ENCODE measurements around the gene ZFP3.
"Not testable (repeated sequence)": the region's sequence is repeated elsewhere in the genome, so short reads cannot be mapped to it uniquely, and the experiment has no call there.

The ZFP3 gene

DNA sequence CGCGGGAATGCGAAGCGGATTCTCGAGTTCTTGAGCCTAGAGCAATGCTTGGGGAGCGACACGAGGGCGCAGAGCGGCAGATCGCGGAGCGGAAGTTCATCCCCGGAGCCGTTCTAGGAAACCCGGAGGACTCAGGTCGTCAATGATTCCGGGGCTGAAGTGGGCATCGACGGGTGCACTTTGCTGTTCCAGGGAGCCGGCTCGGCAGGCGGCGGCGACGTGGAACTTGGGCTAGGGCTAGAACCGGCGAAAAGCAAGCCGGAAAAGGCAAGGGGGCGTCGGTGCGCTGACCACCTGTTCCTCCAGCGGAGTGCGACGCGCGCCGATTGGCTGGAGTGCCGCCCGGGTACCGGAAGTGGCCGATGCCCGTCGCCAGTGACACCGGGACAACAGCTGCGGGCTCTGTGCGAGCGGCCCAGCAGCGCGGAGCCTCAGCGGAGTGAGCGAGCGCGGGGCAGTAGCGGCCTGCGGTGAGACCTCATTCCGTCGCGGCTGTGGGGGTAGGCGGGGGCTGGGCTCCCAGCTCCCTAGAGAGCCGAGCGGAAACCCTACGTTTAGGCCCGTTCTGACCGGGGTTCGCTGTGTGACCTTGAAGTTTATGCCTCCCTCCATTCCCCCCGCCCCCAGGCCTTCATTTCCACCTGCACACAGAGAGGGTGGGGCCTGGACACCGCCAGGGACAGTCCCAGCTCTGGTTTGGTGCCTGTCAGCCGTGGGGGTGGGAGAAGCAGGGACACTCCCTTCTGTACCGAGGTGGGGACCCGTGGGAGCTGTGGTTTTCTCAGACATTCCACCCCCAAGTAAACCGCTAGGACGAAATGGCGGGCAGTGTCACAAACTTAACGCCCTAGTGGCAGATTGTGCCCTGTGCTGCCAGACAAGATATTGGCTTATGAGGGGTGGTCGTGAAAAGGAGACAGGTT, at the start of gene ZFP3:
ZFP3 (plus strand) TSS at position 362 of the 923 bp plus-strand sequence. CDS start 13,038 bp downstream, outside the sequence.
- peak; percentile 98 for DNase-seq

DNA sequence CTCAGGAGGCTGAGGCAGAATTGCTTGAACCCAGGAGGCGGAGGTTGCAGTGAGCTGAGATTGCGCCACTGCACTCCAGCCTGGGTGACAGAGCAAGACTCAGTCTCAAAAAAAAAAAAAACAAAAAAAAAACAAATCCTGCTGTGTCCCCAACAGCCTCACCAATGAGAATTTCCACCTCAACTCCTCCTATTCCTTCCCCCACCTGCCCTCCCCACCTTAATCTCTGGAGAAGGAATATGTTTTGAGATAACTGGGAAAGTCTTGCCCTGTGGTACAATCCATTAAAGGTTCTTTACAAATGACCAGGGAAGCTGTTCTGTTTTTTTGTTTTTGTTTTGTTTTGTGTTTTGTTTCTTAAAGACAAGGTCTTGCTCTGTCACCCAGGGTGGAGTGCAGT, 48.1 kb upstream of the ZFP3 start:
- DNase-seq, result not testable (repeated sequence)

DNA sequence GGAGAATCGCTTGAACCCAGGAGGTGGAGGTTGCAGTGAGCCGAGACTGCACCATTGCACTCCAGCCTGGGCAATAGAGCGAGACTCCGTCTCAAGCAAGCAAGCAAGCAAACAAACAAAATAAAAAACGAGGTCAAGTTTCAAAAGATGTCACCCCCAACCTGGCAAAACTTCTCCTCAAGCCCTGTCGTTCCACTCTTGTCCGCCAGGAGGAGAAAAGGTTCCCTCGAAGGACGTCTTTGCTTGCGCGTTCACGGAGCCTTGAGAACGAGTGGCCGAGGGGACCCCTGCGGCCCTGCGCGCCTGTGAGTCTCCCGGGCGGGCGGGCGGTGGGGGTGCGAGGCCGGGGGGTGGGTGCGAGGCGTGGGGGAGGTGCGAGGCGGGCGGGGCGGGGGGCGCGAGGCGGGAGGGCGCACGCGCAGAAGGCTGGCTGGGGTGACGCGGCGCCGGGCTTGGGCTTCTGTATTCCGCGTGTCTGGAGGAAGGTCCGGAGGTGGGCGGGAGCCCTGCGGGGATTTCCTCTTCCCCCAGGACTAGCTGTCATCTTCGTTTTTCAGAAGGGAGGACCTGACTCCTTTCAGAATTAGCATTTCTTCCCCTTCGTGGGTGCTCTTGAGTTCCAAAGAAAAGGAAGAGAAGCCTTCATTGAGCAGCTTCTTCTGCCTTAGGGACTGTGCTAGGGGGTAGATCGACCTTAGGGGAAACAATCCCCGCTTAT, 46.7 kb upstream of the ZFP3 start:
- DNase-seq, result peak; percentile 77

DNA sequence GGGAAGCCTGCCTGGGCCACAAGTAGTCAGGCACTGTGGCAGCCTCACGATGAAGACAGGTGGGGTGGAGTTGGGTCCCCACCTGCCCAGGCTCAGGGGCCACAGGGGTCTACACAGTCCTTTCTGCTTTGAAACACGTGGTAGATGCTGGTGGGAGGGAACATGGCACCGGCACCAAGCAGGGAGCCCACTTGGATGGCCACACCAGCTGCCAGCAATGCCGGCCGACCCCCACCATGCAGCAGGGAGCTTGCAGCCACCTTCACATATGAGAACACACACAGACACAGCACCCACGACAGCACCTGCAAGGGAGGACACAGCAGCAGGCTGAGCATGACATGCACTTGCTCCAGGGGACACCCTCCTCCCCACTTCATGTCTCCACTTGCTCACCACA, 45.4 kb upstream of the ZFP3 start:
- DNase-seq, result no peak

DNA sequence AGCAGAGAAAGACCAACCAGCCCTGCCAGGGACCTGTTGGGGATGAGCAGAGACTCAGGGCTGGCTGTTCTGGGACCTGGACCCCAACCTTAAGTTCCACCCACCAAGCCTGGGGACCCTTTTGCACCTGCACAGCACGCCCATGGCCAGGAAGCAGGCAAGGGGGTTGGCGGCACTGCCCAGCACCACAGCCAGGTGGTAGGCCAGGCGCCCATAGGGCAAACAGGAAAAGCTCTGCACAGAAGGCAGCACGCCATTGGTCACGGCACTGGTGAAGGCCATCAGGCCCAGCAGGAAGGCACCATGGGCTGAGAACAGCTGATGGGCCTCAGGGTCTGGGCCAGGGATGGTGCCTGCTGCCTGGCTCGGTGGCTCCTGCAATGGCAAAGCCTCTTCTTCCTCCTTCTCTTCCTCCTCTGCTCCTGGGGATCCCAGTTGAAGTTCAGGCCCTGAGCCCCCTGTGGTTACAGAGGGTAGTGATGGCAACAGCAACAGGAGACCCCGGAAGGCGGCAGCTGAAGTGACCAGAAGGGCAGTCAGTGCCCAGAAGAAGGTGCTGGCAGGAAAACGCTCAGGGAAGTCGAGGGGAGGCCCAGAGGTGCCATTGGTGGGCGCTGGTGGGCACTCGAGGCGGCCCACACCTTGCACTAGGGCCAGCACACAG, 44.8 kb upstream of the ZFP3 start:
- no peak for DNase-seq

DNA sequence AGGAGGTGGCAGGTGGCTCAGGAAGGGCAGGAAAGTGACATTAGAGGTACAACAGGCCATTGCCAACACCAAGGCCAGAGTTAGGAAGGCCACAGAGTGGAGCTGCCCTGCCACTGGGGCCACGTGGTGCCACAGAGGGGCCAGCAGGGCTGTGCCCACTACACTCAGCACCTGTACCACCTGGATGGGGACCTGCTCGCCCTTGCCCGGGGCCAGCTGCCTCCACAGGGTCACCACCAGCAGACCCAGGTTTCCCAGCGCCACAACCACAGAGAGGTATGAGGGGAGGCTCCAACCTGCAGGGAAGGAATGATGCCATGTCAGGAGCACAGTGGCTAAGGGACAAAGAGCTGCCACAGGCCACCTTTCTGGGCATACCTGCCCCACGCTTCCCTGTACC, 44.2 kb upstream of the ZFP3 start:
- no peak for DNase-seq

DNA sequence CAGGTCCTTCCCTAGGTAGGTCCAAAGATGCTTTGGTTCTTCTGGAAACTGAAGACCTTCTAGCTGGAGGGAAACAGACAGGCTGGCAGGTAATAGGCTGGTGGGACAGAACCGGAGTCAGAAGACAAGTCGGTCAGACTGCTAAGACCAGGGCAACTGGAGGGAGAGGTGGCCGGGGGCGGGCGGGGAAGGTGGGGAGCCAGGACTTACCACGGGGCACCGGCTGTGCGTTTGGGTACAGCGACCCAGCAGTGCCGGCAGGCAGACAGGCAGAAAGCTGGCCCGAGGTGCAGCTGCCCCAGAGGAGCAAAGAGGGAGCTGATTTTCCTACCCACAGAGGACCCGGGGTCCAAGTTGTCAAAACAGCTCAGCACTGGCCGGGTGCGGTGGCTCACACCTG, 43.6 kb upstream of the ZFP3 start:
- DNase-seq, result no peak

DNA sequence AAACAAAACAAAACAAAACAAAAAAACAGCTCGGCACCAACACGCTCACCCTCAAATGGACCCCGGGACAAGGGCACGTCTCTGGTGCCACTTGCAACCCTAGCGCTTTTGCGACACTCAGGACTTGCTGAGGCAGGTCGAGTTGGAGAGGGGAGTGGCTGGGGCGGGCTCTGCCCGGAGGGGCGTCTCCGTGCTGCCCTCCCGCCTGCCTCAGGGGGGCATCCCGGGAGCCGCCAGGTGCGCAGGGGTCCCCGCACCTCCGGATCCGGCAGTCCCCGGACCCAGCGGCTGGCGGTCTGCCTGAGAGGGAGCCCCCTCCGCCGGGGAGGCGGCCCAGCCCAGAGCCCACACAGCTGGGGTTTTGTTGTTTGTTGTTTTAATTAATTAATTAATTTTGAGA, 43.0 kb upstream of the ZFP3 start, which contains the start of gene SLC52A1:
SLC52A1 (minus strand) TSS at position 112 of the 400 bp plus-strand sequence. CDS start 820 bp downstream, outside the sequence.
- no peak for DNase-seq

DNA sequence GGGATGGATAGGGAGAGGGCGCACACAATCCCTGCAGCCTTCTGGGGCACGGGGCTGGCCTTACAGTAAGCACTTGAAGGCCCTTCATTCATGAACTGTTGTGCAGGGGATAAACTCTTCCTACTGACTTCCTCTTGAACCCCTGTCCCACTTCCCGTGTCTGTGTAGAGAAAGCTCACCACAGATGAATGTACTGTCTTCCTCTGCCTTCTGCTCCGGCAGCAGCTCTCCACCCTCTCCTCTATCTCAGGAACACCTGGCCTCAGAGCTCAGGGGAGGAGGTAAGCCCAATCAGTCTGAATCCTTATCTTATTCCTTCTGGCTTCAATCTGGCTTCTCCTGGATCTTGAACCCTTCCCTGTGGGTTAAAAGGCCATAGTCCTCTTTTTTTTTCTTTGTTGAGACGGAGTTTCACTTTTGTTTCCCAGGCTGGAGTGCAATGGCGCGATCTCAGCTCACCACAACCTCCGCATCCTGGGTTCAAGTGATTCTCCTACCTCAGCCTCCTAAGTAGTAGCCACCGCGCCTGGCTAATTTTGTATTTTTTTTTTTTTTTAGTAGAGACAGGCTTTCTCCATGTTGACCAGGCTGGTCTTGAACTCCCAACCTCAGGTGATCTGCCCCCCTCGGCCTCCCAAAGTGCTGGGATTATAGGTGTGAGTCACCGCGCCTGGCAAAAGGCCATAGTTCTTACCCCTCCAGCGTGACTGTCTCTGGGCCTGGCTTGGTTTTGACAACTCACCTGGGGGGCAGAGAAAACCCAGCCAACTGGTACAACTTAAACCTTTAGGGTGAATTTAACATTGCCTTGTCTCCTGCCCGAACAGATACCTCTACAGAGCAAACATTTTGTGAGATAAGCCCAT, 35.9 kb upstream of the ZFP3 start:
- no peak for DNase-seq

DNA sequence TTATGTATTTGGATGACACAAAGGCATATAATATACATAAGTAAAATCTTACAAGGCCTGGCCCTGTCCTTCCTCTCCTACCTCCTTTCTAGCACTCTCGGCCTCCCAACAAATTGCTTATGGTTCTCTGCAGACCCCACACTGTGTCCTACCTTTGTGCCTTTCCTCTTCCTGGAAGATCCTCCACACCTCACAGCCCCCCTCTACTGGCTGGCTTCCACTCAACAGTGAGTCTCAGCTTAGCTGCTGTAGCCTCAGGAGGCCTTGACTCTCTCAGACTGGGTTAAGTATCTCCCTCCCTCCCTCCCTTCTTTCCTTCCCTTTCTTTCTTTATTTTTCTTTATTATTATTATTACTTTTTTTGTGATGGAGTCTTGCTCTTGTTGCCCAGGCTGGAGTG, 34.7 kb upstream of the ZFP3 start:
- DNase-seq, result no peak

DNA sequence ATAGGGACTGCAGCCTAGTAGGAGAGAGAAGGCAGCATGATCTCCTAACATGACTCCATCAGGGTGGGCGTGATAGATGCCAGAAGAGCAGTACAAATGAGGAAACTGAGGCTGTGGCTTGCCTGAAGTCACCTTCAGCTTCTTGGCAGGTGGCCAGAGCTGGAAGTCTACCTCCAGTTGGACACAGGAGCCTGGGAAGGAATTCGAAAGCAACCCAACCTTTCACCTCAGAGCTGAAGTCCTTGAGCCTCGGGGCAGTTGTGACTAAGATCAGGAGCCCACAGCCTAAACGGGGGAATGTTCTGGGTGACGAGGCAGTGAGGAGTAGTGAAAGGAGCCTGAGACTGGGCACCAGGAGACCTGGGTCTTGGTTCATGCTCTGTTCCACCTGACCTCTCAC, 33.6 kb upstream of the ZFP3 start:
- no peak for DNase-seq

DNA sequence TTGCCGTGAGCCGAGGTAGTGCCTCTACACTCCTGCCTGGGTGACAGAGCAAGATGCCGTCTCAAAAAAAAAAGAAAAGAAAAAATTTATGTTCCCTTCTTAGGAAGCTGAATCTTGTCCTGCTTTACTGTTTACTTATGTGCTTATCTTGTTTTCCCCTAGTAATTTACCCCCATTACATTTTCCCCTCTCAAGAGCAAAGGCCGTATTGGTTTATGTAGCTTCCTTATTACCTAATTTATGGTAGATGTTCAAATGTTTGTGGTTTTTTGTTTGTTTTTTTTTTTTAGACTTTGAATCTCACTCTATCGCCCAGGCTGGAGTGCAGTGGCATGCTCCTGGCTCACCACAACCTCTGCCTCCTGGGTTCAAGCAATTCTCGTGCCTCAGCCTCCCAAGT, 32.8 kb upstream of the ZFP3 start:
- DNase-seq, result no peak

DNA sequence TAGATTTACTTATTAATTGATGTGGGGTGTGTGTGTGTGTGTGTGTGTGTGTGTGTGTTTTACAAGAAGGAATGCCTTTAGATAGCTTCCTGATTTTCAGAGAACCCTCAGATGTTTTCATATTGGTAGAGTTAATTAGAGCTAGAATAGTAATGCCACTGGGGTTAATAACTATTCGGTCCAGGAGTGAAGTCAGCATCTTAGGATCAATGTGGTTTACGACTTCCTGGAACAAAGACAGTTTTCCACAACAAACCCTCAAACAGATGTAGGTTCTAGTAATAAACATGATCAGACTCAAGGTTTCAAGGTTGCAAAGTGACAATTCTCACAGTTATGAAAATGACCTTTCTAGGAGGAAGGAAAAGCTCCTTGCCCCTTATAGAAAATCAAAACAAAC, 30.8 kb upstream of the ZFP3 start:
- DNase-seq, result no peak

DNA sequence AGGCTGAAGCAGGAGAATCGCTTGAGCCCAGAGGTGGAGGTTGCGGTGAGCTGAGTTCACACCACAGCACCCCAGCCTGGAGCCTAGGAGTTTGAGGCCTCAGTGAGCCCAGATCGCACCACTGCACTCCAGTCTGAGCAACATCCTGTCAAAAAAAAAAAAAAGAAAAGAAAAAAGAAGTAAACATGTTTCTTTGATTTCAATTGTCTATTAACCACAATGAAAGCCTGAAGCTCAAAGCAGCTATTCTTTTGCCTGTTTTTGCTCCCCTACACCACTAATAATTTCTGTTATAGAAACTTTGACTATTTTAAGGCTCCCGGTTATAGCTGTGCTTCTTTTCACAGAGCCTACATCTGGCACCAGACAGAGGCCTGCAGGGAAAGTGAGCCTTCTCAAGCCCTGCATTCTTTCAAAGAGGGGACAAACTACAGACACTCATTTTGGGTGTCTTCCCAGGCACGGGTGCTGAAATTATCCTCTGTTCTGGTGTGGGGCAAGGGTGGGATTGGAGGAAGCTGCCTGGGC, 28.9 kb upstream of the ZFP3 start:
- DNase-seq, result no peak

DNA sequence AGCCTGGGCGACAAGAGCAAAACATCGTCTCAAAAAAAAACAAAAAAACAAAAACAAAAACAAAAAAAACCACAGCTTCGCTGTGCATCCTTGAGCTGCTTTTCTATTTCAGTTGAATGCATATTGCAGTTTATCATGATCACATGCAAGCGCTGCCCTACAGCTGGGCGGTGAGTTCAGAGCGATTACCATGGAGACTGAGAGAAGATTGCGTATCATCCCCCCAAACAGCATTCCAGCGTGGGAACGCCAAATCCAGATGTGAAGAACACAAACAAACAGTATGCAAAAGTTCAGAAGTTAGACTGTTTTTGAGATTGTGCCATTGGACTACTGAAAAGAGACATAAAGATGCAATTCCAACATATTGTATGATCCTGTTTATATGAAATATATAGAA, 28.0 kb upstream of the ZFP3 start:
- DNase-seq, result no peak

DNA sequence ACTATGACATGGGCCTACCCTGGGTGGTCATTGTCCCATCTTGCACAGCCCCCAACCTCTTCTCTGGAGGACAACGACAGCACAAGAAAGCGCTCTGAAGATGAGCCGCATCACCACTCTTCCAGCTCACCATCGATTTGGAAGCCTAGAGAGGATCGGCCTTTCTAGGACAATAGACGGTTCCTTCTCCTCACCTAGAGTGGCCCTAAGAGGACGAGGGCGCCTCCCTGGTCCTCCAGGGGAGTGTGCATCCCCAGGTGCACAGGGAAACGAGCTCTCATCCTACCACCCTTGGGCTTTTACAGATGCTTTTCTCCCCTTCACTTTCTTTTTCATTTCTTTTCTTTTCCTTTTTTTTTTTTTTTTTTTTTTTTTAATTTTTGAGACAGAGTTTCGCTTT, 22.7 kb upstream of the ZFP3 start:
- DNase-seq, result no peak

DNA sequence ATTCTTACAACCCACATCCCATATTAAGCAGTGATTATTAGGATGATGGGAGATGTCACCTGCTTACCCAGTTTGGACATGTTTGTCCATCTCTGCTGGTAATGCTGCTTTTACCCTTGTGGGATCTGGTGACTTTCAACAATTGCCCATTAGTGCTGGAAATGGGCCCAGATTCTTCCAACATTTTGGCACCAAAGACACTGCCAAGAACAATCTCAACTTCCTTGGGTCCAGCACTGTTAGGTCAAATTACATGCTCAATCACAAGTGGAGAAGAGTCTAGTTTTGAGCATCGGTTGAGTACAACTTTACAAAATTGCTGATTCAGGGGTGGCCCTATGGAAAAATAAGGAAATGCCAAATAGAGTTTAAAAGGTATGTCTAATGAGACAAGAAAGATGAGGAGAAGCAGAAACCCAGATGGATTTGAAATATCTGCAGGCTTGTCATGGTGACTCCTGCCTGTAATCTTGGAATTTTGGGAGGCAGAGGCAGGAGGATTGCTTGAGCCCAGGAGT, 13.0 kb upstream of the ZFP3 start:
- no peak for DNase-seq

DNA sequence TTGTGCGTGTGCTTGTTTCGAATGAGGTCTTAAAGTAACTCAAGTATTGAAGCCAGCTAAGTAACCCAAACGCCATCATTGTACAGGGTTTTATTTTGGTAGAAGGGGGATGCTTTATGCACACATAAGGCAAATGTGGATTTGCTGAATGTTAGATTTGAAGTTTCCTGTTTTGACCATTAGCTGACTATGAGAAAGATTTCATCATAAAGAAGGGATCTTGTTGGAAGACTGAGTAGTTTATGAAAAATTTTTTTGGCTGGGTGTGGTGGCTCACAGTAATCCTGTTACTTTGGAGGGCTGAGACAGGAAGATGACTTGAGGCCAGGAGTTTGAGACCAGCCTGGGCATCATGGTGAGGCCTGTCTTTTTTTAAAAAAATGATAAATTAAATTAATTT, 10.0 kb upstream of the ZFP3 start:
- no peak for DNase-seq

DNA sequence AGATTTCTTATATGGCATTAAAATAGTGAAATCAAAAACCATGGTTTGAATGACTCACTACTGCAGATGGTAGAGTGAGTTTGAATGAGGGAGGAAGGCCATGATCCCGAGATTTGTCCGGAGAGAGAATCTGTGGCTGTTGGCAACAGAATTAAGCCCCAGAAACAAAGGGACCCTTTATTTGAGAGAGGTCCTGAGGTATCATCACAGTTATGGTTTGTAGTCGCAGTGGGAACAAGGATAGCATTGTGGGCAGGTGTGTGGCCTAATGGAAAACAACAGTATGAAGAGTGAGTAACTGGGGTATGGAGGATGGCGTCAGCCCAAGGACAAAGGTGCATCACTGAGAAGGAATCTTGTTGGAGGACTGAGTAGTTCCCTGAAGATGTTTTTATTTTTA, 8.5 kb upstream of the ZFP3 start:
- no peak for DNase-seq

DNA sequence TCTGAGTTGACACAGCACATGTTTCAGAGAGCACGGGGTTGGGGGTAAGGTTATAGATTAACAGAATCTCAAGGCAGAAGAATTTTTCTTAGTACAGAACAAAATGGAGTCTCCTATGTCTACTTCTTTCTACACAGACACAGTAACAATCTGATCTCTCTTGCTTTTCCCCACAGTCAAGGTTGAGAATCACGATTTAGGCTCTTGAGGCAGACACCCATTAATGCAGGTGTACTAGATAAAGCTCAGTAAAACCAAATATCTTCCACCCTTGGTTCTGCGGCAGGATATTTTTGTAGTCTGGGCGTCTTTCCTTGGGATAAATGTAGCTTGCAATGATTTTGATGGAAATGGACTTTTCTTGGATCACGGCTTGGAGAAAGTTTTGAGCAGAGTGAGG, 2.8 kb upstream of the ZFP3 start:
- DNase-seq, result not testable (repeated sequence)

DNA sequence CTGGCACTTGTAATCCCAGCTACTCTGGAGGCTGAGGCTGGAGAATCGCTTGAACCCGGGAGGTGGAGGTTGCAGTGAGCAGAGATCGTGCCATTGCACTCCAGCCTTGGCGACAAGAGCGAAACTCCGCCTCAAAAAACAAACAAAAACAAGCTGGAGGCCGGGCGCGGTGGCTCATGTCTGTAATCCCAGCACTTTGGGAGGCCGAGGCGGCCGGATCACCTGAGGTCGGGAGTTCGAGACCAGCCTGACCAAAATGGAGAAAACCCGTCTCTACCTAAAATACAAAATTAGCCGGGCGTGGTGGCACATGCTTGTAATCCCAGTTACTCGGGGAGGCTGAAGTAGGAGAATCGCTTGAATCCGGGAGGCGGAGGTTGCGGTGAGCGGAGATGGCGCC, 992 bp upstream of the ZFP3 start:
- not testable (repeated sequence) for DNase-seq

DNA sequence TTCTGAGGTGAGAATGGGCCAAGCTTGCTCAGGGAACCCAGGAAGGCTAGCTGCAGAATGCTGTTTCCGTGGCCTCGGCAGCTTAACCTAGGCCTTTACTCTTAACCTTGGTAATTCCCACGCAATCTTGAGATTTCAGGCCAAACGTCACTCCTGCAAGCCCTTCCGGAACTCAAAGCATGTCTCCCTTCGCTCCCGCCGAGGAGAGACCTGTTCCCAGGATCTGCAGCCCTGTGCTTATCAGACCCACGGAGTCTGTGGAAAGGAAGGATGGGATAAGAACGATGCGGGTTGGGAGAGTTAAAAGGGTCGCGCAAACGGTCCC, 524 bp upstream of the ZFP3 start:
- no peak for DNase-seq

Data from retina (tissue), 1 donor.